ENCODE data around the gene GLRX5.

Gene GLRX5

GRCh38 chr14:95547626-95548327, 12.9 kb downstream of the GLRX5 start:
- no peak overlapping the region for H3K4me3 Mint-ChIP-seq
- H3K36me3 Mint-ChIP-seq: peaks cover 24% of the 10 kb centered on the region
- no peak overlapping the region for H3K27ac Mint-ChIP-seq
- no peak for ATAC-seq
- H3K9me3 Mint-ChIP-seq: peaks cover 3% of the 10 kb centered on the region
- no peaks in the 10 kb centered on the region for H3K27me3 Mint-ChIP-seq
- H3K4me1 Mint-ChIP-seq: no peaks in the 10 kb centered on the region

- peaks cover 24% of the 10 kb centered on the region for H3K36me3 Mint-ChIP-seq
Measured at GRCh38 chr14:95548328-95548929, 13.6 kb downstream of the GLRX5 start.

GRCh38 chr14:95549656-95550585, 15.1 kb downstream of the GLRX5 start:
- H3K4me1 Mint-ChIP-seq: no peaks in the 10 kb centered on the region
- ATAC-seq: no peak
- H3K27ac Mint-ChIP-seq: no peak overlapping the region
- H3K36me3 Mint-ChIP-seq: peaks cover 24% of the 10 kb centered on the region
- no peak overlapping the region for H3K4me3 Mint-ChIP-seq
- peaks cover 3% of the 10 kb centered on the region for H3K9me3 Mint-ChIP-seq
- no peaks in the 10 kb centered on the region for H3K27me3 Mint-ChIP-seq

More at GRCh38 chr14:95548328-95548929, 13.6 kb downstream of the GLRX5 start:
- H3K4me1 Mint-ChIP-seq: no peaks in the 10 kb centered on the region
- no peak for ATAC-seq
- H3K27me3 Mint-ChIP-seq: no peaks in the 10 kb centered on the region
- no peak overlapping the region for H3K4me3 Mint-ChIP-seq
- H3K9me3 Mint-ChIP-seq: peaks cover 3% of the 10 kb centered on the region
- no peak overlapping the region for H3K27ac Mint-ChIP-seq

- no peak overlapping the region for H3K4me3 Mint-ChIP-seq
- H3K4me1 Mint-ChIP-seq: no peaks in the 10 kb centered on the region
- ATAC-seq: no peak
- peaks cover 3% of the 10 kb centered on the region for H3K9me3 Mint-ChIP-seq
- peaks cover 24% of the 10 kb centered on the region for H3K36me3 Mint-ChIP-seq
- no peaks in the 10 kb centered on the region for H3K27me3 Mint-ChIP-seq
- H3K27ac Mint-ChIP-seq: no peak overlapping the region
Measured at GRCh38 chr14:95551435-95551834, 16.6 kb downstream of the GLRX5 start.

- Mint-ChIP-seq H3K9me3 (peaks cover 3% of the 10 kb centered on the region), H3K4me3 (no peak overlapping the region), H3K36me3 (peaks cover 24% of the 10 kb centered on the region), H3K27me3 (no peaks in the 10 kb centered on the region), H3K4me1 (no peaks in the 10 kb centered on the region), H3K27ac (no peak overlapping the region)
- ATAC-seq: no peak
Measured at GRCh38 chr14:95553141-95553540, 18.3 kb downstream of the GLRX5 start.

GRCh38 chr14:95555053-95555452, 20.2 kb downstream of the GLRX5 start:
- no peaks in the 10 kb centered on the region for H3K27me3 Mint-ChIP-seq
- no peak overlapping the region for H3K4me3 Mint-ChIP-seq
- H3K36me3 Mint-ChIP-seq: peaks cover 14% of the 10 kb centered on the region
- H3K9me3 Mint-ChIP-seq: no peaks in the 10 kb centered on the region
- ATAC-seq: no peak
- H3K27ac Mint-ChIP-seq: no peak overlapping the region
- no peaks in the 10 kb centered on the region for H3K4me1 Mint-ChIP-seq

- no peak for ATAC-seq
- Mint-ChIP-seq H3K4me1 (peaks cover 6% of the 10 kb centered on the region), H3K27ac (no peak overlapping the region), H3K9me3 (no peaks in the 10 kb centered on the region), H3K36me3 (no peaks in the 10 kb centered on the region), H3K27me3 (peaks cover 17% of the 10 kb centered on the region), H3K4me3 (no peak overlapping the region)
Measured at GRCh38 chr14:95557291-95557690, 22.4 kb downstream of the GLRX5 start.

- peaks cover 6% of the 10 kb centered on the region for H3K4me1 Mint-ChIP-seq
- H3K9me3 Mint-ChIP-seq: no peaks in the 10 kb centered on the region
- no peak overlapping the region for H3K27ac Mint-ChIP-seq
- no peaks in the 10 kb centered on the region for H3K36me3 Mint-ChIP-seq
- peaks cover 22% of the 10 kb centered on the region for H3K27me3 Mint-ChIP-seq
- H3K4me3 Mint-ChIP-seq: no peak overlapping the region
- ATAC-seq: no peak
Measured at GRCh38 chr14:95557832-95558231, 23.0 kb downstream of the GLRX5 start.

- Mint-ChIP-seq H3K27me3 (peaks cover 30% of the 10 kb centered on the region), H3K36me3 (no peaks in the 10 kb centered on the region), H3K4me1 (peaks cover 11% of the 10 kb centered on the region), H3K9me3 (no peaks in the 10 kb centered on the region), H3K4me3 (no peak overlapping the region), H3K27ac (no peak overlapping the region)
- no peak for ATAC-seq
Measured at GRCh38 chr14:95559203-95559602, 24.4 kb downstream of the GLRX5 start.

- H3K9me3 Mint-ChIP-seq: no peaks in the 10 kb centered on the region
- H3K27ac Mint-ChIP-seq: no peak overlapping the region
- peak; percentile 95 for ATAC-seq
- peaks cover 36% of the 10 kb centered on the region for H3K27me3 Mint-ChIP-seq
- H3K4me3 Mint-ChIP-seq: no peak overlapping the region
- H3K36me3 Mint-ChIP-seq: no peaks in the 10 kb centered on the region
- H3K4me1 Mint-ChIP-seq: peaks cover 11% of the 10 kb centered on the region
Measured at GRCh38 chr14:95561001-95561412, 26.2 kb downstream of the GLRX5 start.

GRCh38 chr14:95562892-95563685, 28.2 kb downstream of the GLRX5 start:
- no peak for ATAC-seq
- no peak overlapping the region for H3K27ac Mint-ChIP-seq

GRCh38 chr14:95564060-95564459, 29.2 kb downstream of the GLRX5 start:
- no peak overlapping the region for H3K27ac Mint-ChIP-seq

More at GRCh38 chr14:95562892-95563685, 28.2 kb downstream of the GLRX5 start:
- Mint-ChIP-seq H3K4me1 (peaks cover 11% of the 10 kb centered on the region), H3K9me3 (no peaks in the 10 kb centered on the region), H3K36me3 (no peaks in the 10 kb centered on the region), H3K27me3 (peaks cover 46% of the 10 kb centered on the region), H3K4me3 (no peak overlapping the region)

GRCh38 chr14:95569440-95569839, 34.6 kb downstream of the GLRX5 start:
- H3K36me3 Mint-ChIP-seq: no peaks in the 10 kb centered on the region
- no peak overlapping the region for H3K4me3 Mint-ChIP-seq
- H3K27ac Mint-ChIP-seq: no peak overlapping the region
- no peaks in the 10 kb centered on the region for H3K9me3 Mint-ChIP-seq
- H3K27me3 Mint-ChIP-seq: peaks cover 79% of the 10 kb centered on the region
- no peaks in the 10 kb centered on the region for H3K4me1 Mint-ChIP-seq
- no peak for ATAC-seq

More at GRCh38 chr14:95564060-95564459, 29.2 kb downstream of the GLRX5 start:
- no peaks in the 10 kb centered on the region for H3K9me3 Mint-ChIP-seq
- H3K36me3 Mint-ChIP-seq: no peaks in the 10 kb centered on the region
- no peak for ATAC-seq
- H3K27me3 Mint-ChIP-seq: peaks cover 56% of the 10 kb centered on the region
- H3K4me3 Mint-ChIP-seq: no peak overlapping the region
- peaks cover 11% of the 10 kb centered on the region for H3K4me1 Mint-ChIP-seq

- H3K27me3 Mint-ChIP-seq: peaks cover 81% of the 10 kb centered on the region
Measured at GRCh38 chr14:95573313-95573712, 38.5 kb downstream of the GLRX5 start.

More at GRCh38 chr14:95573313-95573712, 38.5 kb downstream of the GLRX5 start:
- Mint-ChIP-seq H3K4me3 (no peak overlapping the region), H3K4me1 (peaks cover 25% of the 10 kb centered on the region), H3K27ac (no peak overlapping the region), H3K9me3 (no peaks in the 10 kb centered on the region), H3K36me3 (no peaks in the 10 kb centered on the region)
- ATAC-seq: no peak

All from stimulated activated memory B cell treated with anti-CD40 and anti-IgM and Interleukin-4, amounts not matched to agents 10 μg/mL and 1 μg/mL and 100 μg/mL, for 72 hours (primary cell).